GM12878 (cell line): Measurements from ENCODE around the gene MEIOB. TPM values are rescaled to one million over a fixed set of nuclear protein-coding genes. Genes with fewer than 3 reads are reported as not detected.

ENCODE experiments used
- ATAC-seq: fragments of 200-7000 bp; cut with Tn5 transposase; 3 replicates; pipeline ENCODE4 v1.9.1; 2020; ENCODE audit warnings: mild to moderate bottlenecking, moderate library complexity
- BruUV-seq: library from RNA; stranded (reverse); fragments of 400-500 nt; replicated peaks from 2 replicates; lab custom pipeline; 2021; lab: Mats Ljungman, UMichigan
- CTCF ChIA-PET: fragments of 300-600 bp; sonication (Branson Sonifier 250); formaldehyde crosslinking; extraction: SDS; loops from one replicate; lab custom pipeline; 2021; ENCODE audit warnings: inconsistent platforms; lab: Yijun Ruan, JAX
- POLR2A ChIA-PET: fragments of 350-600 bp; formaldehyde crosslinking; extraction: SDS; loops from one replicate; lab custom pipeline; 2021; ENCODE audit warnings: inconsistent platforms; lab: Charles Lee
- RAD21 ChIA-PET: fragments of 300-600 bp; sonication (Branson Sonifier 250); formaldehyde crosslinking; loops from one replicate; lab custom pipeline; 2023; ENCODE audit warnings: antibody characterized with exemption; ENCODE audit not compliant: unreplicated experiment; lab: Charles Lee
- SMC1A ChIA-PET: fragments of 300-600 bp; sonication (Branson Sonifier 250); formaldehyde crosslinking; loops from one replicate; lab custom pipeline; 2023; ENCODE audit not compliant: unreplicated experiment, uncharacterized antibody; lab: Charles Lee
- DNase-seq: peaks from one replicate; pipeline ENCODE4 v3.0.0-alpha.2; 2011; ENCODE audit warnings: low read depth, low spot score
- FAIRE-seq: peaks from 3 replicates; lab custom pipeline; 2011; peaks lifted over from hg19 to GRCh38; lab: Jason Lieb, UNC
- H2AFZ ChIP-seq: 2 replicates; pipeline ENCODE4 v1.6.0; 2011; ENCODE audit warnings: low read depth, low read length, control low read depth; ENCODE audit not compliant: control insufficient read depth
- H3K27ac ChIP-seq: 2 replicates; pipeline ENCODE4 v1.5.1; 2011; ENCODE audit warnings: control low read depth; ENCODE audit not compliant: control insufficient read depth, insufficient read depth
- H3K27me3 ChIP-seq, 2 experiments: replicated peaks in 1 of 2; 2 replicates each; pipeline versions ENCODE4 v1.6.0 to v1.6.1; 2011; ENCODE audit warnings: low read length in 1 of 2; ENCODE audit not compliant: control insufficient read depth in 2 of 2, insufficient read depth in 2 of 2
- H3K36me3 ChIP-seq, 2 experiments: 2 replicates each; pipeline ENCODE4 v1.5.1; 2011; ENCODE audit warnings: low read length in 1 of 2; ENCODE audit not compliant: control insufficient read depth in 2 of 2, insufficient read depth in 2 of 2
- H3K4me1 ChIP-seq: 2 replicates; pipeline ENCODE4 v1.6.1; 2011; ENCODE audit warnings: mild to moderate bottlenecking, low read length, moderate library complexity, mixed read lengths; ENCODE audit not compliant: control insufficient read depth, insufficient read depth
- H3K4me2 ChIP-seq: 2 replicates; pipeline ENCODE4 v1.6.0; 2011; ENCODE audit warnings: control low read depth; ENCODE audit not compliant: control insufficient read depth, insufficient read depth
- H3K4me3 ChIP-seq: fragments of 200-600 bp; sonication (generic); 2 replicates; pipeline ENCODE4 v1.5.1; 2016
- H3K79me2 ChIP-seq: 2 replicates; pipeline ENCODE4 v1.6.0; 2011; ENCODE audit warnings: low read length; ENCODE audit not compliant: control insufficient read depth, insufficient read depth
- H3K9ac ChIP-seq: 2 replicates; pipeline ENCODE4 v1.8.0; 2011; ENCODE audit warnings: low read length, control low read depth, mixed read lengths; ENCODE audit not compliant: control insufficient read depth, insufficient read depth
- H3K9me3 ChIP-seq: replicated peaks from 3 replicates; pipeline ENCODE4 v1.5.1; 2011; ENCODE audit warnings: mild to moderate bottlenecking, low read length; ENCODE audit not compliant: control insufficient read depth, insufficient read depth
- H4K20me1 ChIP-seq: 2 replicates; pipeline ENCODE4 v1.6.0; 2011; ENCODE audit not compliant: control insufficient read depth, insufficient read depth
- CREM ChIP-seq: IDR thresholded peaks from 2 replicates; pipeline ENCODE4 v1.6.1; 2014; ENCODE audit warnings: antibody characterized with exemption, low read depth
- RAD21 ChIP-seq: IDR thresholded peaks from 2 replicates; pipeline ENCODE4 v1.6.1; 2011; ENCODE audit warnings: mild to moderate bottlenecking, low read depth, low read length, moderate library complexity; ENCODE audit not compliant: insufficient read depth
- RBBP5 ChIP-seq: fragments of 200-600 bp; sonication (generic); conservative IDR thresholded peaks from 2 replicates; pipeline ENCODE4 v1.6.1; 2016
- TCF12 ChIP-seq: IDR thresholded peaks from 2 replicates; pipeline ENCODE4 v1.6.1; 2011; ENCODE audit warnings: low read depth, mild to moderate bottlenecking, low read length
- WGBS: methylation state at CpG from one replicate; pipeline ENCODE4 v1.1.6; 2016; ENCODE audit warnings: low lambda C conversion rate; ENCODE audit not compliant: insufficient replicate concordance, insufficient coverage; ENCODE audit errors: missing lambda C conversion rate; 5-methylcytosine and 5-hydroxymethylcytosine counted together
- in situ Hi-C: fragments of 300-500 bp; cut with MboI; formaldehyde crosslinking; loops from 9 replicates; pipeline ENCODE4 v1.14.3; 2018; ENCODE audit warnings: mixed read lengths
- intact Hi-C: fragments of 100-400 bp; cut with micrococcal nuclease; formaldehyde crosslinking; loops from one replicate; pipeline ENCODE4 v1.14.2; 2022; ENCODE audit not compliant: unreplicated experiment
- polyA plus RNA-seq, 11 experiments: library from polyadenylated mRNA; depleted of rRNA in 4 of 11; unstranded in 6 of 11; stranded (reverse) in 5 of 11; fragments of >200 nt; fragmentation: Nextera tagmentation in 4 of 11; fragmentation: Illumina TruSeq in 1 of 11; extraction: Ambion mirVana in 4 of 11; extraction: Trizol in 1 of 11; gene quantifications; 1 replicate in 1 of 11; 2 replicates in 10 of 11; pipeline versions ENCODE4 v1.2.1 to v1.2.3, GENCODE V29; 2011 to 2016; ENCODE audit warnings: inconsistent platforms in 2 of 11, missing spikeins in 2 of 11, low read depth in 1 of 11
- total RNA-seq, 4 experiments: library from RNA; depleted of rRNA in 3 of 4; stranded (reverse); fragments of >200 nt in 3 of 4; fragmentation: Illumina TruSeq in 1 of 4; extraction: Trizol in 1 of 4; gene quantifications; 2 replicates each; pipeline versions ENCODE4 v1.2.1 to v1.2.3, GENCODE V29; 2013 to 2021
- TF ChIP-seq, protein P1 (sequence below), 3 experiments: IDR thresholded peaks in 2 of 3; conservative IDR thresholded peaks in 1 of 3; 2 replicates each; pipeline ENCODE4 v1.5.1; 2011; ENCODE audit warnings: low read depth in 3 of 3, low read length in 3 of 3, mild to moderate bottlenecking in 3 of 3, control low read depth in 2 of 3, moderate library complexity in 2 of 3, inconsistent platforms in 1 of 3, mixed read lengths in 1 of 3; ENCODE audit not compliant: control insufficient read depth in 2 of 3, insufficient read depth in 1 of 3; ENCODE audit errors: extremely low read depth in 1 of 3

MEIOB gene
- total and polyA plus RNA-seq, 10 of the 15 experiments (the other 5 are each of a cell fraction or from before 2014, with no cell fraction given), result 0.04 to 0.26 (median 0.09) TPM; not detected in 5

DNA sequence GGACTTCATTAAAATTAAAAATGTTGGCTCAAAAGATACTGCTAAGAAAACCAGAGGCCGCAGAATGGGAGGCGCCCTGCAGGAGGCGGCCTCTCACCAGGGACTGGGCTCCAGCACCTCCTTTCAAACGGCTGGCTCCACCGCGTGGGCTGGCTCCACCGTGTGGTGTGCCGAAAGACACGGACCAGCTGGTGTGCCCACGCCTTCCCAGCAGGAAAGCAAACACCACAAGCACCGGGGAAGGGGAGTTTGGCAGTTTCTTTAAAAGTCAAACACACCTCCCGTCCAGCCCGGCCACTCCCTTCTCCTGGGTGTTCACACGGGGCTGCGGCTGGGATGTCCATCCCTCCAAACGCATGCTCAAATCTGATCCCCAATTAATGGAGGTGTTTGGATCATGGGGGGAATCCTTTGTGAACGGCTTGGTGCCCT lies 59.2 kb downstream of the MEIOB start:
- H3K27me3 ChIP-seq, result no peaks in the 10 kb centered on the region
- 79% methylated on average over 17 of the region's 17 CpGs for WGBS
- intact Hi-C loops, result no loop called here
- ATAC-seq (peak; percentile 67), FAIRE-seq (no peak), DNase-seq (no peak)
- no peak overlapping the region for H3K27ac ChIP-seq
- H3K36me3 ChIP-seq, result peaks cover 0 to 1% of the 10 kb centered on the region in 2 experiments; a peak in 3 of 4 replicates
- H3K4me1 ChIP-seq, result no peaks in the 10 kb centered on the region
- no peak overlapping the region for H3K4me2 ChIP-seq
- no TSS peak for BruUV-seq
- no peak overlapping the region for H3K9ac ChIP-seq
- RAD21 ChIA-PET, result no interaction called here
- POLR2A ChIA-PET, result interaction anchor here (0.5 kb wide), 1 partner anchor 340 kb away, joined by 3 read pairs; no protein-coding TSS in a partner anchor
- no peak overlapping the region for H3K4me3 ChIP-seq
- H4K20me1 ChIP-seq, result no peaks in the 10 kb centered on the region
- SMC1A ChIA-PET, result no interaction called here
- TF ChIP-seq, protein P1, sequence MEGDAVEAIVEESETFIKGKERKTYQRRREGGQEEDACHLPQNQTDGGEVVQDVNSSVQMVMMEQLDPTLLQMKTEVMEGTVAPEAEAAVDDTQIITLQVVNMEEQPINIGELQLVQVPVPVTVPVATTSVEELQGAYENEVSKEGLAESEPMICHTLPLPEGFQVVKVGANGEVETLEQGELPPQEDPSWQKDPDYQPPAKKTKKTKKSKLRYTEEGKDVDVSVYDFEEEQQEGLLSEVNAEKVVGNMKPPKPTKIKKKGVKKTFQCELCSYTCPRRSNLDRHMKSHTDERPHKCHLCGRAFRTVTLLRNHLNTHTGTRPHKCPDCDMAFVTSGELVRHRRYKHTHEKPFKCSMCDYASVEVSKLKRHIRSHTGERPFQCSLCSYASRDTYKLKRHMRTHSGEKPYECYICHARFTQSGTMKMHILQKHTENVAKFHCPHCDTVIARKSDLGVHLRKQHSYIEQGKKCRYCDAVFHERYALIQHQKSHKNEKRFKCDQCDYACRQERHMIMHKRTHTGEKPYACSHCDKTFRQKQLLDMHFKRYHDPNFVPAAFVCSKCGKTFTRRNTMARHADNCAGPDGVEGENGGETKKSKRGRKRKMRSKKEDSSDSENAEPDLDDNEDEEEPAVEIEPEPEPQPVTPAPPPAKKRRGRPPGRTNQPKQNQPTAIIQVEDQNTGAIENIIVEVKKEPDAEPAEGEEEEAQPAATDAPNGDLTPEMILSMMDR (IDR thresholded peaks at IDR 0.05 in 2 of 3, conservative IDR thresholded peaks at IDR 0.05 in 1 of 3; ENCODE audit: control insufficient read depth in 2 of 3, extremely low read depth in 1 of 3, insufficient read depth in 1 of 3, low read depth in 3 of 3, low read length in 3 of 3), result peak; percentile 17 to 34 (median 33); a peak in 4 of 6 replicates
- TF ChIP-seq TCF12 (0 out of 2 replicates have a peak, but pooled peaks have one; percentile 18), CREM (no peak), RBBP5 (no peak), RAD21 (peak; percentile 26; the same call in 1 of the 2 replicates)
- H2AFZ ChIP-seq, result no peak overlapping the region
- CTCF ChIA-PET, result no interaction called here
- H3K9me3 ChIP-seq, result no peaks in the 10 kb centered on the region
- no peaks in the 10 kb centered on the region for H3K79me2 ChIP-seq
- in situ Hi-C loops, result no loop called here
